Activated CD4-positive, alpha-beta T cell treated with anti-CD3 and anti-CD28 coated beads for 36 hours (primary cell): Measurements from ENCODE around the gene SS18L1. TPM values are rescaled to one million over a fixed set of nuclear protein-coding genes. Genes with fewer than 3 reads are reported as not detected.

Source experiments
- ATAC-seq: fragments of 200-7000 bp; cut with Tn5 transposase; one replicate; pipeline ENCODE4 v1.10.0; 2021; ENCODE audit warnings: mild to moderate bottlenecking, moderate library complexity
- CTCF ChIA-PET: fragments of 350-600 bp; sonication (Branson Sonifier 250); formaldehyde crosslinking; loops from one replicate; lab custom pipeline; 2021; ENCODE audit warnings: antibody characterized with exemption; lab: Charles Lee
- POLR2A ChIA-PET: fragments of 350-600 bp; sonication (Branson Sonifier 250); formaldehyde crosslinking; loops from one replicate; lab custom pipeline; 2021; ENCODE audit warnings: antibody characterized with exemption, inconsistent platforms; lab: Charles Lee
- DNase-seq: peaks from one replicate; pipeline ENCODE4 v3.0.0-alpha.2; 2020
- H3K27ac Mint-ChIP-seq: one replicate; pipeline ENCODE4 v1.8.0; 2021; ENCODE audit warnings: mixed read lengths
- H3K27me3 Mint-ChIP-seq: one replicate; pipeline ENCODE4 v1.8.0; 2021; ENCODE audit warnings: mixed read lengths
- H3K36me3 Mint-ChIP-seq: one replicate; pipeline ENCODE4 v1.8.0; 2021; ENCODE audit warnings: low read depth, mixed read lengths
- H3K4me1 Mint-ChIP-seq: one replicate; pipeline ENCODE4 v1.8.0; 2021; ENCODE audit warnings: mixed read lengths
- H3K4me3 Mint-ChIP-seq: one replicate; pipeline ENCODE4 v1.8.0; 2021; ENCODE audit warnings: mild to moderate bottlenecking, moderate library complexity, mixed read lengths
- H3K9me3 Mint-ChIP-seq: one replicate; pipeline ENCODE4 v1.8.0; 2021; ENCODE audit warnings: low read depth, mixed read lengths
- intact Hi-C, 2 experiments: fragments of 100-400 bp; cut with DNase I in 1 of 2; cut with micrococcal nuclease in 1 of 2; formaldehyde crosslinking; loops; one replicate each; pipeline versions ENCODE4 v1.14.2 to v1.15.1; 2022 to 2024; cut with DNase I, micrococcal nuclease
- total RNA-seq, 2 experiments: library from RNA; stranded (reverse); gene quantifications; one replicate each; pipeline ENCODE4 v1.2.3, GENCODE V29; 2021

The SS18L1 gene
- total RNA-seq, 2 experiments from 2014 or later, result 14.3 to 16.6 TPM

- DNase-seq, result no peak
- peaks cover 45% of the 10 kb centered on the region for H3K36me3 Mint-ChIP-seq
- H3K9me3 Mint-ChIP-seq, result no peaks in the 10 kb centered on the region
- intact Hi-C loops, result no loop called here
- CTCF ChIA-PET, result no interaction called here
- H3K27me3 Mint-ChIP-seq, result no peaks in the 10 kb centered on the region
- POLR2A ChIA-PET, result no interaction called here
- no peak overlapping the region for H3K27ac Mint-ChIP-seq
- ATAC-seq, result no peak
- no peaks in the 10 kb centered on the region for H3K4me1 Mint-ChIP-seq
- no peak overlapping the region for H3K4me3 Mint-ChIP-seq
Observed at GRCh38 chr20:62198496-62198895, 54.9 kb downstream of the SS18L1 start.

- POLR2A ChIA-PET, result no interaction called here
- intact Hi-C loops, result no loop called here
- ATAC-seq (no peak), DNase-seq (no peak)
- peaks cover 43% of the 10 kb centered on the region for H3K36me3 Mint-ChIP-seq
- CTCF ChIA-PET, result no interaction called here
- no peak overlapping the region for H3K27ac Mint-ChIP-seq
- H3K9me3 Mint-ChIP-seq, result no peaks in the 10 kb centered on the region
- no peaks in the 10 kb centered on the region for H3K4me1 Mint-ChIP-seq
- H3K4me3 Mint-ChIP-seq, result no peak overlapping the region
- no peaks in the 10 kb centered on the region for H3K27me3 Mint-ChIP-seq
Observed at GRCh38 chr20:62198931-62199330, 55.4 kb downstream of the SS18L1 start.

GRCh38 chr20:62200491-62201172, 57.1 kb downstream of the SS18L1 start:
- Mint-ChIP-seq H3K4me3 (no peak overlapping the region), H3K36me3 (peaks cover 41% of the 10 kb centered on the region), H3K27me3 (no peaks in the 10 kb centered on the region), H3K27ac (no peak overlapping the region), H3K9me3 (no peaks in the 10 kb centered on the region), H3K4me1 (no peaks in the 10 kb centered on the region)
- CTCF ChIA-PET, result no interaction called here
- DNase-seq, result no peak
- POLR2A ChIA-PET, result no interaction called here
- intact Hi-C loops, result no loop called here
- no peak for ATAC-seq

GRCh38 chr20:62201173-62202082, 57.9 kb downstream of the SS18L1 start:
- no peak for ATAC-seq
- Mint-ChIP-seq H3K4me3 (no peak overlapping the region), H3K4me1 (no peaks in the 10 kb centered on the region), H3K9me3 (no peaks in the 10 kb centered on the region), H3K27ac (no peak overlapping the region), H3K36me3 (peaks cover 39% of the 10 kb centered on the region), H3K27me3 (no peaks in the 10 kb centered on the region)
- intact Hi-C loops, result no loop called here
- no peak for DNase-seq
- ChIA-PET CTCF (no interaction called here), POLR2A (no interaction called here)

GRCh38 chr20:62202083-62202395, 58.5 kb downstream of the SS18L1 start:
- DNase-seq, result no peak
- CTCF ChIA-PET, result no interaction called here
- intact Hi-C loops, result no loop called here
- Mint-ChIP-seq H3K27me3 (no peaks in the 10 kb centered on the region), H3K9me3 (no peaks in the 10 kb centered on the region), H3K4me1 (no peaks in the 10 kb centered on the region), H3K36me3 (peaks cover 39% of the 10 kb centered on the region), H3K4me3 (no peak overlapping the region), H3K27ac (no peak overlapping the region)
- POLR2A ChIA-PET, result no interaction called here
- ATAC-seq, result no peak

- Mint-ChIP-seq H3K27me3 (no peaks in the 10 kb centered on the region), H3K4me1 (no peaks in the 10 kb centered on the region), H3K36me3 (peaks cover 37% of the 10 kb centered on the region), H3K9me3 (no peaks in the 10 kb centered on the region), H3K4me3 (no peak overlapping the region), H3K27ac (no peak overlapping the region)
- CTCF ChIA-PET, result no interaction called here
- POLR2A ChIA-PET, result no interaction called here
- ATAC-seq, result no peak
- no peak for DNase-seq
- intact Hi-C loops, result no loop called here
Observed at GRCh38 chr20:62202676-62203377, 59.3 kb downstream of the SS18L1 start.

GRCh38 chr20:62203378-62204030, 59.9 kb downstream of the SS18L1 start:
- CTCF ChIA-PET, result no interaction called here

GRCh38 chr20:62205618-62206387, 62.2 kb downstream of the SS18L1 start:
- no peaks in the 10 kb centered on the region for H3K27me3 Mint-ChIP-seq

More at GRCh38 chr20:62203378-62204030, 59.9 kb downstream of the SS18L1 start:
- Mint-ChIP-seq H3K27me3 (no peaks in the 10 kb centered on the region), H3K4me1 (no peaks in the 10 kb centered on the region), H3K9me3 (no peaks in the 10 kb centered on the region), H3K27ac (no peak overlapping the region), H3K36me3 (peaks cover 34% of the 10 kb centered on the region), H3K4me3 (no peak overlapping the region)
- intact Hi-C loops, result no loop called here
- DNase-seq, result no peak
- POLR2A ChIA-PET, result no interaction called here
- no peak for ATAC-seq

GRCh38 chr20:62206388-62206775, 62.8 kb downstream of the SS18L1 start:
- no peaks in the 10 kb centered on the region for H3K27me3 Mint-ChIP-seq
- intact Hi-C loops, result no loop called here
- ChIA-PET CTCF (no interaction called here), POLR2A (no interaction called here)
- peaks cover 12% of the 10 kb centered on the region for H3K36me3 Mint-ChIP-seq
- no peak overlapping the region for H3K27ac Mint-ChIP-seq
- DNase-seq (no peak), ATAC-seq (no peak)
- H3K4me1 Mint-ChIP-seq, result no peaks in the 10 kb centered on the region
- H3K9me3 Mint-ChIP-seq, result no peaks in the 10 kb centered on the region
- H3K4me3 Mint-ChIP-seq, result no peak overlapping the region

More at GRCh38 chr20:62205618-62206387, 62.2 kb downstream of the SS18L1 start:
- ATAC-seq (no peak), DNase-seq (no peak)
- Mint-ChIP-seq H3K9me3 (no peaks in the 10 kb centered on the region), H3K27ac (no peak overlapping the region), H3K4me1 (no peaks in the 10 kb centered on the region), H3K4me3 (no peak overlapping the region), H3K36me3 (peaks cover 16% of the 10 kb centered on the region)
- ChIA-PET CTCF (no interaction called here), POLR2A (no interaction called here)
- intact Hi-C loops, result no loop called here

- ChIA-PET POLR2A (no interaction called here), CTCF (no interaction called here)
- H3K27ac Mint-ChIP-seq, result no peak overlapping the region
- H3K27me3 Mint-ChIP-seq, result no peaks in the 10 kb centered on the region
- no peak overlapping the region for H3K4me3 Mint-ChIP-seq
- ATAC-seq (no peak), DNase-seq (no peak)
- peaks cover 1% of the 10 kb centered on the region for H3K36me3 Mint-ChIP-seq
- H3K9me3 Mint-ChIP-seq, result no peaks in the 10 kb centered on the region
- H3K4me1 Mint-ChIP-seq, result no peaks in the 10 kb centered on the region
- intact Hi-C loops, result no loop called here
Observed at GRCh38 chr20:62208061-62208794, 64.7 kb downstream of the SS18L1 start.
